Colonic mucosa (tissue), 4 donors: ENCODE results near the gene TSPAN9. TPM values are rescaled to one million over a fixed set of nuclear protein-coding genes. Genes with fewer than 3 reads are reported as not detected.
A peak's percentile ranks its signal among the peaks of the same experiment; 100 is the strongest.

Experiments used
- DNase-seq: peaks from one replicate; pipeline ENCODE4 v3.0.0-alpha.2; 2020
- H3K27ac ChIP-seq: fragments of 200-600 bp; one replicate; pipeline ENCODE4 v1.8.0; 2021
- H3K27me3 ChIP-seq: fragments of 200-600 bp; one replicate; pipeline ENCODE4 v1.8.0; 2021
- H3K36me3 ChIP-seq: fragments of 200-600 bp; one replicate; pipeline ENCODE4 v1.8.0; 2021
- H3K4me1 ChIP-seq: fragments of 200-600 bp; one replicate; pipeline ENCODE4 v1.8.0; 2021; ENCODE audit warnings: mild to moderate bottlenecking
- H3K4me3 ChIP-seq: fragments of 200-600 bp; one replicate; pipeline ENCODE4 v1.8.0; 2021
- H3K9ac ChIP-seq, 2 donors: one replicate each; pipeline ENCODE4 v1.7.0; 2013; ENCODE audit warnings: control low read depth in 2 of 2, low read depth in 2 of 2, low read length in 2 of 2
- H3K9me3 ChIP-seq: fragments of 200-600 bp; one replicate; pipeline ENCODE4 v1.8.0; 2021
- CTCF ChIP-seq: fragments of 200-600 bp; IDR thresholded peaks from one replicate; pipeline ENCODE4 v1.8.0; 2022; ENCODE audit warnings: antibody characterized with exemption, mild to moderate bottlenecking
- intact Hi-C: fragments of 100-400 bp; cut with DNase I; formaldehyde crosslinking; loops from one replicate; pipeline ENCODE4 v1.14.1; 2022
- total RNA-seq, 2 donors: library from RNA; stranded (reverse); fragmentation: NEBNext Ultra II Directional in 1 of 2; extraction: Animal tissue kit (Norgen Biotek cat#: 25700) in 1 of 2; gene quantifications; one replicate each; pipeline ENCODE4 v1.2.1, GENCODE V29; 2021
- donor health status: healthy.
- donor health status: DM: no; HTN: no; CAD: no.
- donor health status: DM: no; HTN: no; CAD: no.

TSPAN9 gene
- total RNA-seq, 2 donors from 2014 or later = 4.7 to 9.9 TPM

GRCh38 chr12:3216726-3217682 is 139.8 kb downstream of the TSPAN9 start:
- Histone ChIP-seq H3K9me3 (no peaks in the 10 kb centered on the region), H3K4me1 (no peaks in the 10 kb centered on the region), H3K9ac (no peak overlapping the region), H3K27me3 (no peaks in the 10 kb centered on the region), H3K4me3 (no peak overlapping the region), H3K36me3 (no peaks in the 10 kb centered on the region), H3K27ac (no peak overlapping the region)
- intact Hi-C loops = no loop called here
- DNase-seq = no peak
- TF ChIP-seq CTCF = no peak

DNA sequence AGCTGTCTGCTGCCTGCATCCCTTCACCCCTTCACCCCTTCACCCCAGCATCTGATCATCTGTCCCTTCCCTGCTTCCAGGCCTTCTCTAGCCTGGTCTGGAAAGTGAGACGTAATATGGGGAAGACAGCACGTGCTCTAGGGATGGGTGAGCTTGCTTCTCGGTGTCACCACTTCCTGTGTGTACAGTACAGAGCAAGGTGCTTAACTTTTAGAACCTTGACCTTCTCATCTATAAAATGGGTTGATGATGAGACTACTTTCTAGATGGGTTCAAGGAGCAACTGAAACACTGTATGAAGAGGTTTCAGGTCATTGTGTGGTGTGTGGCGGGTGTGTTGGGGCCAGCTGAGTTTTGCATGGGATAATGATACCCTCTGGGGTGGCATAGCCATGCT is 140.5 kb downstream of the TSPAN9 start:
- peak overlapping the region in 1 of 2 donors; percentile 7 for H3K9ac ChIP-seq
- no peak for TF ChIP-seq CTCF
- no peak for DNase-seq
- no peak overlapping the region for H3K27ac ChIP-seq
- H3K4me1 ChIP-seq = no peaks in the 10 kb centered on the region
- H3K4me3 ChIP-seq = no peak overlapping the region
- H3K9me3 ChIP-seq = no peaks in the 10 kb centered on the region
- H3K27me3 ChIP-seq = no peaks in the 10 kb centered on the region
- intact Hi-C loops = no loop called here
- H3K36me3 ChIP-seq = no peaks in the 10 kb centered on the region

- Histone ChIP-seq H3K9me3 (no peaks in the 10 kb centered on the region), H3K27ac (no peak overlapping the region), H3K4me3 (no peak overlapping the region), H3K36me3 (no peaks in the 10 kb centered on the region), H3K27me3 (no peaks in the 10 kb centered on the region), H3K4me1 (no peaks in the 10 kb centered on the region), H3K9ac (peak overlapping the region in 1 of 2 donors; percentile 7)
- intact Hi-C loops = no loop called here
- TF ChIP-seq CTCF = no peak
- peak; percentile 47 for DNase-seq
Observed at GRCh38 chr12:3218228-3219171, 141.3 kb downstream of the TSPAN9 start.

DNA sequence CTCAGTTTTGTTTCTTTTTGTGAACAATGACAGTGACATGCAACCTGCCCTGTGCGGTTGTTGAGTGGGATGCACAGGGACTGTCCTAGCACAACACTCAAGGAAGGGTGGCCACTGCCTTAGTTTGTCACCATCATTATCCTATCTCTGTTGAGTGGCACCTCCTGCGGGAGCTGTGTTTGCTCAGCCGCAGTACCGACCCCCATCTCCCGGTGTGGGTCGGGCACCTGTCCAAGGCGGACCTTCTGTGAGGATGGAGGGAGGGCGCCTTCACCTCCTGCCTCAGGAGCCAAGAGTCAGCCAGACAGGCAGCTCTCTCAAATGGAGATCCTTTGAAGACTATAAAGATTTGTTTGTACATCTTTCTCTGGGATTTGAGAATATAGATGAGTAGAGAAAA is 142.1 kb downstream of the TSPAN9 start:
- no peaks in the 10 kb centered on the region for H3K36me3 ChIP-seq
- no peak overlapping the region for H3K4me3 ChIP-seq
- no peak overlapping the region for H3K9ac ChIP-seq
- no peaks in the 10 kb centered on the region for H3K27me3 ChIP-seq
- no peaks in the 10 kb centered on the region for H3K9me3 ChIP-seq
- no peak for DNase-seq
- intact Hi-C loops = no loop called here
- no peaks in the 10 kb centered on the region for H3K4me1 ChIP-seq
- TF ChIP-seq CTCF = no peak
- H3K27ac ChIP-seq = no peak overlapping the region
